GM21360 (cell line): ENCODE results near the gene SIVA1.
A peak's percentile ranks its signal among the peaks of the same experiment; 100 is the strongest.

Experiments used
- ATAC-seq: cut with Tn5 transposase; IDR thresholded peaks from one replicate; pipeline ENCODE4 v1.9.1; 2021; ENCODE audit warnings: mild to moderate bottlenecking, moderate library complexity; ENCODE audit not compliant: unreplicated experiment

SIVA1 gene, protein sequence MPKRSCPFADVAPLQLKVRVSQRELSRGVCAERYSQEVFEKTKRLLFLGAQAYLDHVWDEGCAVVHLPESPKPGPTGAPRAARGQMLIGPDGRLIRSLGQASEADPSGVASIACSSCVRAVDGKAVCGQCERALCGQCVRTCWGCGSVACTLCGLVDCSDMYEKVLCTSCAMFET

DNA sequence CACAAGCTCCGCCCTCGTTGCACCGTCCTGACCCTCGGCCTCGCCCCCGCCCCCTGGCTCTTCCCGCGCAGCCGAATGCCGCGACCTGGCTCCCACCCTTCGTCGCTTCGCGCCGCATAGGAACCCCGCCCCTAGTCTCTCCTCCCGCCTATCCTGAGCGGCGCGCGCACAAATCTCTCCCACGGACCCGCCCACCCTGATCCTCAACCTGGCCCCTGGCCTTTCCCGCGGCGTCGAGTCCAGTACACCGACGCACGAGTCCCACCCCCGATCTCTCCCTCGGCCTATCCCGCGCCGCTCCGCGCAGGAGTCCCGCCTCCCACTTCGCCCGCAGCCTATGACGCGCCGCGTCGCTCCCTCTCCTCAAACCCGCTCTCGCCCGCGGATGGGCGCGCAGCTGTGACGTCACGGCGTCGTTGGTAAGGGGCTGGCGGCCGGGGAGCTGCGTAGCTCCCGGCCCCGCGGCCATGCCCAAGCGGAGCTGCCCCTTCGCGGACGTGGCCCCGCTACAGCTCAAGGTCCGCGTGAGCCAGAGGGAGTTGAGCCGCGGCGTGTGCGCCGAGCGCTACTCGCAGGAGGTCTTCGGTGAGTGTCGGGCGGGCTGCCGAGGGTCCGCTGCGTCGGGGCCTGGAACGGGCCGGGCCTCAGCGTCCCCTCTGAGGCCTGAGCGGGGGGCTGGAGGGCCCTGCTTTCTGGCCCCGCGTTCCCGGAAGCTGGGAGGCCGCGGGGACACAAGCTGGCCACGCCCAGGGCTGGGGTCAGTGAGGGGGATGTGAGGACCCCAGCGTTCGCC, at the start of gene SIVA1:
Gene SIVA1, plus strand, starts transcription at position 413 of the 793 bp plus-strand sequence. Its CDS starts 55 bp downstream, at position 468.
- peak; percentile 83 for ATAC-seq

DNA sequence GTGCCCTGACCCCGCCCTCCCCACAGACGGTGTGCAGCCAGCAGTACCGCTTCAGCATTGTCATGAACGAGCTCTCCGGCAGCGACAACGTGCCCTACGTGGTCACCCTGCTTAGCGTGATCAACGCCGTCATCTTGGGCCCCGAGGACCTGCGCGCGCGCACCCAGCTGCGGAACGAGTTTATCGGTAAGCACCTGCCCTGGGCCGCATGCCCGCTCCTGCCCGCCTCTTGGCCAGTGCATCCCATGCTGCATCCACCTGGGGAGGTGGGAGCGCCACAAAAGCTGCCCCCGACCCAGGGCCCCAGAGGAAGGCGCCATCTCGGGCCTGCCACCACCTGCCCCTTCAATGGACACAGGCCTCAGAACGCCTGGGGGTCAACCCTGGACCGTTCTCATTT, 49.7 kb upstream of the SIVA1 start:
- no peak for ATAC-seq

DNA sequence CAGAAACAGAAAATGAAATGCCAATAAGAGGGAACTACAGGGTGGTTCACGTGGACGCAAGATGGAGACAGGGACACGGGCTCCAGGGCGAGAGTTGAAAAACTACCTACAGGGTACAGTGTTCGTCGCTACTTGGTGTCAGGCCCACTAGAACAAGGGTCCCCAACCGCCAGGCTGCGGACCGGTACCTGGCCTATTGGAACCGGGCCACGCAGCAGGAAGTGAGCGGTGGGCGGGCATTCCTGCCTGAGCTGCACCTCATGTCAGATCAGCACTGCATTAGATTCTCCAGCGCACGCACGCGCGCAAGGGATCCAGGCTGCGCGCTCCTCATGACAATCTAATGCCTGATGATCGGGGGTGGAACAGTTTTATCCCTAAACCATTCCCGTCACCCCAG, 48.7 kb upstream of the SIVA1 start:
- ATAC-seq = no peak

DNA sequence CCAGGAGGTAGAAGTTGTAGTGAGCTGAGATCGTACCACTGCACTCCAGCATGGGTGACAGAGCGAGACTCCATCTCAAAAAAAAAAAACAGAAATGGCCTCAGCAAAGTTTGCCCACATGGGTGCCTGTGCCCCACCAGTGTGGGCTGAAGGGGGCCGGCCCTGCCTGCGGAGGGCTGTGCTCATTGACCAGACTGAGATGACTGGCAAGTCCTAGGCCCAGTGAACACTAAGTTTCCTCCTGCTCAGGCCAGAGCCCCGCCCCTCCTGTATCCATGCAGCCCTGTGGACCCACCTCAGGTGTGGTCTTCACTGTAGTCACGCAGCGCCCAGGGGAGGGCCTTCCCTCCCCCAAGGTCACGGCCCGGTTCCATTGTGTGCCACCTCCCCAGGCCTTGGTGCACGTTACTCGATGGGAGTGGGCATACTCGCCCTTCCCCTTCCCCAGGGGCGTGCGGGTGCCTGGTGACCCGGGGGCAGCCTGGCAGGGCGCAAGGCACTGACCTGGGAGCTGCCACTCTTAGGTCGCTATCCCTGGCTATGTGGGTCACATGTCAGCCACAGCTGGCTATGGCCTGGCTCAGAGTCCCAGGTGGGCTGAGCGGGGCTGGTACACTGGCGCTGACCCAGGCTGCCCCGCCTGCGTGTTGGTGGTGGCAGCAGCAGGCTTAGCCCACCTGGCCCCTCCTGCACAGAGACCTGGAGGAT, 47.5 kb upstream of the SIVA1 start:
- no peak for ATAC-seq

DNA sequence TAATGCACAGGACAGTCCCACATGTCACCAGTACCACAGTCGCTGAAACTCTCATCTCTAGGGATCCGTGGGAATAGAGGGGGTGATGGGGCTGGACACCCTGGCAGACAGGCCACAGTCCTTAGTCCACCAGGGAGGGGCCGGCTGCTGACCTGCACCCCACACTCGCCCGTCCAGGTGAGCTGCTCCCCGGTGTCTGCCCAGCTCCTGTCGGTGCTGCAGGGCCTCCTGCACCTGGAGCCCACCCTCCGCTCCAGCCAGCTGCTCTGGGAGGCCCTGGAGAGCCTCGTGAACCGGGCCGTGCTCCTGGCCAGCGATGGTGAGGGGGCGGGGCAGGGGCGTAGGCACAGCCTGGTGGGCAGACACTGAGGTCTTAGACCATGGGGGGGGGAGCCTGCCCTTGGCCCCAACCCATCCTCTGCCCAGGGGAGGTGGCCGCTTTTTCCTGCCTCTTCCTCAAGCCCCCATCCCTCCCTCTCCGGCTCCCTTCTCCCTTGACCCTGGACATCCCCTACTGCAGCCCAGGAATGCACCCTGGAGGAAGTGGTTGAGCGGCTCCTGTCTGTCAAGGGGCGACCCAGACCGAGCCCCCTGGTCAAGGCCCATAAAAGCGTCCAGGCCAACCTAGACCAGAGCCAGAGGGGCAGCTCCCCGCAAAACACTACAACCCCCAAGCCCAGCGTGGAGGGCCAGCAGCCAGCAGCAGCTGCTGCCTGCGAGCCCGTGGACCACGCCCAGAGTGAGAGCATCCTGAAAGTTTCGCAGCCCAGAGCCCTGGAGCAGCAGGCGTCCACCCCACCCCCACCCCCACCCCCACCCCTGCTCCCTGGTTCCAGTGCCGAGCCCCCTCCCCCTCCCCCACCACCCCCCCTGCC, 46.0 kb upstream of the SIVA1 start:
- no peak for ATAC-seq

DNA sequence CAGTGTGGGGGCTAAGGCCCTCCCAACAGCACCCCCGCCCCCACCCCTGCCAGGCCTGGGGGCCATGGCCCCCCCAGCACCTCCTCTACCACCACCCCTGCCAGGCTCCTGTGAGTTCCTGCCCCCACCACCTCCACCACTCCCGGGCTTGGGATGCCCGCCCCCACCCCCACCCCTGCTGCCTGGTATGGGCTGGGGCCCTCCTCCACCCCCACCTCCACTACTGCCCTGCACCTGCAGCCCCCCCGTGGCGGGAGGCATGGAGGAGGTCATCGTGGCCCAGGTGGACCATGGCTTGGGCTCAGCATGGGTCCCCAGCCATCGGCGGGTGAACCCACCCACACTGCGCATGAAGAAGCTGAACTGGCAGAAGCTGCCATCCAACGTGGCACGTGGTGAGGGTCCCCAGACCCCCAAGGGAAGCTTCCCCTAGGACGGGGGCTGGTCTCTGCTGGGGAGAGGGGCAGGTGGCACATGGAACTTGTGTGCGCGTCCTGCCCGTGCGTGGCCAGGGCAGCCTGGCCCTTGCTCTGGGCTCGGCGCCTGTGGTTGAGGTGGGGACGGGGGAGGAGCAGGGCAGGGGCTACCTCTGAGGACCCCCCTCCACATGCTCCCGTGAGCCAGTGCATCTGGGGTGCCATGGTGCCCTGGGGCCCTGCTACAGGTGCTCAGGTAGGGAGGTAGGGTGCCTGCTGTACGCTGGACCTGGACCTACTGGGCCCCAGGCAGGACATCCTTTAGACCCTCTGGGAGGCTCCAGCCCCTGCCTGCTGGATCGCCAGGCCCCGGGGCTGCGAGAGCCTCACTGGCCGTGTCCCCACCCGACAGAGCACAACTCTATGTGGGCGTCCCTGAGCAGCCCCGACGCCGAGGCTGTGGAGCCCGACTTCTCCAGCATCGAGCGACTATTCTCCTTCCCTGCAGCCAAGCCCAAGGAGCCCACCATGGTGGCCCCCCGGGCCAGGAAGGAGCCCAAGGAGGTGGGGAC, 45.0 kb upstream of the SIVA1 start:
- no peak for ATAC-seq

DNA sequence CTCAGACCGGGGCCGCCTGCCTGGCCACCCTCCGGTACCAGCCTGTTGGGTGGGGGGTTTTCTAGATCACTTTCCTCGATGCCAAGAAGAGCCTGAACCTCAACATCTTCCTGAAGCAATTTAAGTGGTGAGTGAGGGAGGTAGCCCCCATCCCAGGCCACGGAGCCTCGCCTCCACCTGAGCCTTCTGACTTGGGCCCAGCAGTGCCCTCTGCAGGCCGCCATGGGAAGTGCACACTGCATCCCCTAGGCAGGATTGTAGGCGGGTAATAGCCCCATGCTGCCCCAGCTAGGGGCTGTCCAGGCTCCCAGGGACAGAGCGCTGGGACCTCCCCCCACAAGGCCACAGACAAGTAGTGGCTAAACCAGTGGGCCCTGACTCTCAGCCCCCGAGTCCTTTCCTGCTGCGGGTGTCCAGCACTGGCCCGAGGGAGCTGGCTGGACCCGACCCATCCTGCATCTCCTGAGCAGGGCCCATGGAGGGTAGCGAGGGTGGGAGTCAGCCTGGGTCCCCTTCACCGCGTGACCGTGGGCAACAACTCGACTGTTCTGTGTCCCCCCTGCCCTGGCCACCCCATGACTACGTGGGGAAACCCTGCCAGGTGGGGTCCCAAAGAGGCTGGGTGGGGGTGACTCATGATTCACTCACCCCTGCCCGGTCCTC, 44.2 kb upstream of the SIVA1 start:
- ATAC-seq = peak; percentile 60

DNA sequence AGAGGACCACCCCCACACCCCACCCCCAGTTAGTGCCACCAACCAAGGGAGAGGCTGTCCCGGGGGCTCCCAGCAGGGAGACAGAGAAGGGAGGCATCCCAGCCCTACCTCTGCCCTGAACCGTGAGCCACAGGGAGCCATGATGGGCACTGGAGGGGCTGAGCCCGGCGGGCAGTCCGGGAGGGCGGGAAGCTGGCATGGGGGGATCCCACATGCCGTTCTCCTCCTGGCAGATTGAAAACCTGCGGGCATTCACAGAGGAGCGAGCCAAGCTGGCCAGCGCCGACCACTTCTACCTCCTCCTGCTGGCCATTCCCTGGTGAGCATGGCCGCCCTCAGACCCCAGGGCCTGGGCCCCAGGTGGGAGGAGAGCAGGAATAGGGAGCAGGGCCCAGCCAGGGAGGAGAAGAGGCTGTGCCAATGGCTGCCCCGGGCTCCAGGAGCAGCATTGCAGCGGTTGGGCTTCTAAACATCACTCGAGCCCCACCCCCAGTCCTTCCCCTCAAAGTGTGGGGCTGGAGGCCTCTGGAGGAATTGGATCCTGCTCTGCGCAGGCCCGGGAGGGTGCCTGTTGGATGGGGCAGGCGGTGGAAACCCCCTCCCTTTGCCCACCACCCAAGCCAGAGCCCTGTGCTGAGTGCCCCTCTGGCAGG, 43.4 kb upstream of the SIVA1 start:
- ATAC-seq = no peak

DNA sequence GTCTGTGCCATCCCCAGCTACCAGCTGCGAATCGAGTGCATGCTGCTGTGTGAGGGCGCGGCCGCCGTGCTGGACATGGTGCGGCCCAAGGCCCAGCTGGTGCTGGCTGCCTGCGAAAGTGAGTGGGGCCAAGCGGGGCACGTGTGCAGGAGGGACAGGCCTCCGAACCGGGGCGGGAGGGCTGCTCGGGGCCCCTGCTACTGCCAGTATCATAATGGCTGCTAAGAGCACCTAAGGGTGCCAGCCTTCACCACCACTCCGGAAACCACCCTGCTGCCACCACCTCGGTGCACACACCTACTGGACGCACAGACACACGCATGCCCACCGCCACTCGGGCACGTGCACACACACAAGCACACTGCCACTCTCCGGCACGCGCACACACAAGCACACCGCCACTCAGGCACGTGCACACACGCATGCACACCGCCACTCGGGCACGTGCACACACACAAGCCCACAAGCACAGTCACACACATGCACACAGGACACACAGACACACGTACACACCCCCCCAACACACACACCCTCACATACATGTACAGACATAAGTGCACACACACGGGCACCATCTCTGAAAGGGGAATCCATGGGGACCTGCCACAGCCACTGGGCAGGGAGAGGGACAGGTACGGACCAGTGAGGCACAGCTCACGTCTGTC, 42.7 kb upstream of the SIVA1 start:
- ATAC-seq = no peak

DNA sequence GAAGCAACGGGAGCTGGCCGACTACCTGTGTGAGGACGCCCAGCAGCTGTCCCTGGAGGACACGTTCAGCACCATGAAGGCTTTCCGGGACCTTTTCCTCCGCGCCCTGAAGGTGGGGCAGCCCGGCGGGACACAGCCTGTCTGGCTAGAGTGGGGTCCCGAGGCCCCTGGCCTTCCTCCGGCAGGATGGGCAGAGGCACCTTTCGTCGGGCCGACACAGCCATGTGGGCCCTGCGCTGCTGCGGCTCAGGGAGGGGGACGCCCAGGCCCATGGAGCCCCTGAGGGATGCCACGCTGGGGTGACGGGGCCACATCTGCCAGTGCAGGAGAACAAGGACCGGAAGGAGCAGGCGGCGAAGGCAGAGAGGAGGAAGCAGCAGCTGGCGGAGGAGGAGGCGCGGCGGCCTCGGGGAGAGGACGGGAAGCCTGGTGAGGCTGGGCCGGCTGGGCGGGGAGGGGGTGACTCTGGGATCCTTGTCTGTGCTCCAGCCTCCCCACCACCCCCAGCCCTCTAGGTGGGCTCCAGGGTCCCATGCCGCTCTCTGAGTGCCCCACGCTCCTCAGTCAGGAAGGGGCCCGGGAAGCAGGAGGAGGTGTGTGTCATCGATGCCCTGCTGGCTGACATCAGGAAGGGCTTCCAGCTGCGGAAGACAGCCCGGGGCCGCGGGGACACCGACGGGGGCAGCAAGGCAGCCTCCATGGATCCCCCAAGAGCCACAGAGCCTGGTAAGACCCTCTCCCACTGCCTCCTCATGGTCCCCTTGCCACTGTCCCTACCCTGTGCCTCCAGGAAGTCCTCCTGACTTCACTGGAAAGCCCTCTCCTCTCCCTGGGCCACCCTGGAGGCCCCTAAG, 39.8 kb upstream of the SIVA1 start:
- no peak for ATAC-seq

DNA sequence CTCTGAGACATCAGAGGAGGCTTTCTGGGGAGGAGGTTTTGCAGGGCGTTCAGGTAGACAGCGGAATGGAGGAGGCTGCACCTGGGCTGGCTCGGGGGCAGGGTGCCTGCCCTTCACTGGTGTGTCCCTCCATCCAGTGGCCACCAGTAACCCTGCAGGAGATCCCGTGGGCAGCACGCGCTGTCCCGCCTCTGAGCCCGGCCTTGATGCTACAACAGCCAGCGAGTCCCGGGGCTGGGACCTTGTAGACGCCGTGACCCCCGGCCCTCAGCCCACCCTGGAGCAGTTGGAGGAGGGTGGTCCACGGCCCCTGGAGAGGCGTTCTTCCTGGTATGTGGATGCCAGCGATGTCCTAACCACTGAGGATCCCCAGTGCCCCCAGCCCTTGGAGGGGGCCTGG, 38.9 kb upstream of the SIVA1 start:
- ATAC-seq = no peak

DNA sequence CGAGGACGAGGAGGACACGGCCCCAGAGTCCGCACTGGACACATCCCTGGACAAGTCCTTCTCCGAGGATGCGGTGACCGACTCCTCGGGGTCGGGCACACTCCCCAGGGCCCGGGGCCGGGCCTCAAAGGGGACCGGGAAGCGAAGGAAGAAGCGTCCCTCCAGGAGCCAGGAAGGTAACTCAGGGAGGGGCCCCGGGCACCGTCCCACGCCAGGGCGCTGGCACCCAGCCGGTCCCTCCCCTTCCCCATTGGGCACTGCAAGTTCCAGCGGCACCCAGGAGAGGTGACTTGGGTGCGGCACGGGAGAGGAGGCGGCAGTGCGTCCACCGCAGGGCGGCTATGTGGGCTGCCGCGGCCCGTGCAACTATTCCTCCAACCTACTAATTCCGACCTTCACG, 38.3 kb upstream of the SIVA1 start:
- ATAC-seq = no peak

DNA sequence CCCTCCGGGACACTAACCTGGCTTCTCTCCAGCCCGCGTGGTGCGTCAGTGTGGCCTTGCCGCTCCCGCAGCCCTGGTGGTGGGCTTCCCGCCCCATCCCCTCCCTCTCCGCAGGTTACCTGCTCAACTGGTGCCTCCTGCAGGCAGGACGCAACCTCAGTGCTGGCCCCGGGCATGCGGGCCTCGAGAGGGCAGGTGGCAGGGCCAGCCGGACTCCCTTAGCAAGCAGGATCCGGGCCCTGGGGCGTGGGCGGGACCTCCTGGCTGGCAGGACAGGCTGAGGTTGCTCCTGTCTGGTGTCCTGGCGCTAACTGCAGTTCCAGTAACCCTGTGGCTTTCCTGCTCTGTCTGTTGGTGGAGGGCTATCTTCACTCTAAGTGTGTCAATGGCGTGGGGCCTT, 37.5 kb upstream of the SIVA1 start:
- no peak for ATAC-seq

DNA sequence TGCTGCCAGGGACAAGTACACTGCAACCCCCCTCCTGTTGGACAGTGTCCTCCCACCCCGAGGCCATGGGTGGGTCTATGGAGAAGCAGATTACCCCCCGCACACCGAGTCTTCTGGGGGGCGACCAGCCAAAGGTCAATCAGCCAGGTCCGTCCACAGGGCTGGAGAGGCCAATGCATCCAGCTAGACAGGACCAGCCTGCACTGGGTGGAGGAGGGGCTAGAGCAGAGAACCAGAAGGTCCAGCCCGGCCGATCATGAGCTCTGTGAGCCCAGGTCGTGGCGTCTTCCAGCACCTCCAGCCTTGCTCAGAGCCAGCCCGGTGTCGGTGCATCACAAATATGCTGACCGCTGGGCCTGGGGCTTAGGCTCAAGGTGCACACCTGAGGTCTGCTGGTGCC, 37.1 kb upstream of the SIVA1 start:
- ATAC-seq = no peak

DNA sequence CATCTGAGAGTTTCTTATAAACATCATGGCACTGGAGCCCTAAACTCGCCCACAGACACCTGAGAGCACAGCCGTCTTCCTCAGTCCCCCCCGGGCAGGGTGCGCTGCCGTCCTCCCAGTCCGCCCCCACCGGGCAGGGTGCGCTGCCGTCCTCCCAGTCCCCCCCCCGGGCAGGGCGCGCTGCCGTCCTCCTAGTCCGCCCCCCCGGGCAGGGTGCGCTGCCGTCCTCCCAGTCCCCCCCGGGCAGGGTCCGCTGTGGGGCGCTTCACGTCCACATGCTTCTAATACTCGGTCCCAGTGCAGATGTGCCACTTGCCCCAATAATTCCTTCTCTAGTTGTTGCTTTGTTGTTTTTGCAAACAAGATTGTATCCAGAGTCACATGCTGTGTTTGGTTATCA, 35.8 kb upstream of the SIVA1 start:
- no peak for ATAC-seq

DNA sequence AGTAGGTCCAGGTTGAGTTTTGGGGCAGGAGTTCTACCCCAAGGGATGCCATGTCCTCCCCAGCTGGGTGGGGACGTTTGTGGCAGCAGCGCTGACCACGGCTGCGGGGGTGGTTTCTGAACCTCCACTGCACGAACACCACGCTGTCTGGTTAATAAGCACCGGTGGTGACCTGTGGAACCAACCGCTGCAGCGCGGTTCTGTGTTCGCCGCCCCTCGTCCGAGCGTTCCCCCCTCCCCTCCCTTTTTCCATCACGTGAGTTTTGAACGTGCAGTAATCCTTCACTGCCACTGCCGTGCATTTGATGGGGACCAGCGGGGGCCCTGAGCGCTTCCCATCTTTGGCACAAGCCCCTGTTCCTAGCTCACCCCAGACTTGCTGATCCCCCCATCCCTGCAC, 35.3 kb upstream of the SIVA1 start:
- ATAC-seq = no peak

DNA sequence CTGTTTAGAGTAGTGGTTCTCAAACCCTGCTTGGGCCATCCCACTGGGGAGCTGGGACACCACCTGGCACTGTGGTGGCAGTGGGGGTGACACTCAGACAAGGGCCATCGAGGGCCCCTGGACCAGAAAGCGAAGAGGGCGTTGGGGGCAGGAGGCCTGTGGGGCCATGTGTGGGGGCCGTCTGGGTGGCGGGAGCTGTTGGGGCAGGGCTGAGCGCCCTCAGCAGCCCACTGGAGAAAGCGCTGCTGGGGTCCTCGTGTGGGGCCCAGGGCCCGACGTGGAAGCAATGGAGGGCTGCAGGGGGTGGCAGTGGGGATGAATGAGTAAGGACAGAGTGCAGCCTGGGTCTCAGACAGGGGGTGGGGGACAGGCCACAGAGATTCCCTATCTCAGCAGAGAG, 34.8 kb upstream of the SIVA1 start:
- ATAC-seq = no peak
